HG03342 (cell line): Measurements from ENCODE around the gene CA12.
"Not testable (repeated sequence)": the region's sequence is repeated elsewhere in the genome, so short reads cannot be mapped to it uniquely, and the experiment has no call there.

Source experiments
- ATAC-seq: cut with Tn5 transposase; IDR thresholded peaks from one replicate; pipeline ENCODE4 v1.9.1; 2021; ENCODE audit warnings: mild to moderate bottlenecking, moderate library complexity; ENCODE audit not compliant: unreplicated experiment

Gene CA12

DNA sequence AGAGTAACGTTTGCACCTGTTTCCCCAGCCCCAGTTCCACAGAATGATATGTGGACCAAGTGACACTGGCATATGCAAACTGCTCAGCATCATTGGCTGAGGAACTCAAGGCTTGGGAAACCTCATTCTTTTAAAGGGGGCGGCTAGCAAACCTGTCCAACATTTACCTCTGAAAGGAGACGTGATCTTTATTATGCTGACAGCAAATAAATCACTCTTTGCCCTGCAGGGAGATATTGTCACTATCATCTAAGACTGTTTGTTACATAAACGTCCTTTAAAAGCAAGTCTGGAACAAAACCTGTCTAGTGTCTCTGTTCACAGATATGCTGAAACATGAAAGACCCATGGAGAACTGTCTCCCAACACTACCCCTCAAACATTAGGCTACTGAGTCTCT, 21.5 kb downstream of the CA12 start:
- ATAC-seq: no peak

DNA sequence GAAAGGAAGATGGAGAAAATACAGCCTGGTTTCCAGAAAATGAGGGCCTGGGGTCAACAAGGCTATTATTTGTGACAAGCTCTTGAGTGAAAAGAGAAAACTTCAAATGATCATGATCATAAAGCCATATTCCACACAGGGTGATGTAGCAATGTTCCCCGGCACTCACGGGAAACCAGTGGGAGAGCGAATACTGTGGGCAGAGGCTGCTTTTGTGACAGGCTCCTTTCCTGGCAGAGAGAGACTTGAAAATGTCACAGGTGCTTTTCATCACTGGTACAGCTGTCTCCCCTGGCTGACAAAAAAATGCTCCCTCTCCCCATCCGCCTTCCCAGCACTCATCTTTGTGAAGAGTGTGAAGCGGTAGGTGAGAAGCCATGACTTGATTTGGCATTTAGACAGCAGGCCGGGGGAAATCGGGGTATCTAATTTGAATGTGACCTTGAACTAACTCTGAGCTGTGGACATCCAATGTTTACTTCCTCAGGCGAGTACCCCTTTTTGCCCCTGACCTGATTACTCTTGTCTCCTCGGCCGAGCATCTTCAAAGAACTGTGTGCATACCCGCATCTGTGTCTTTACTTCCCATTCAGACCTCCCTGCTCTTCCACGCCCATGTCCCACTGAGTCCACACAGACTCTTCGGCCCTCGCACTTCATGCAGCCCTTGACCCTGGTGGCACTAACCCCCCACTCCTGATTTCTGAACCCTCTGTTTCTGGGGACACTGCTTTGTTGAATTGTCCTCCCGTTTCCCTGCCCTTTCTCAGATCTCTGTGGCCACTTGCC, 23.2 kb downstream of the CA12 start:
- no peak for ATAC-seq

DNA sequence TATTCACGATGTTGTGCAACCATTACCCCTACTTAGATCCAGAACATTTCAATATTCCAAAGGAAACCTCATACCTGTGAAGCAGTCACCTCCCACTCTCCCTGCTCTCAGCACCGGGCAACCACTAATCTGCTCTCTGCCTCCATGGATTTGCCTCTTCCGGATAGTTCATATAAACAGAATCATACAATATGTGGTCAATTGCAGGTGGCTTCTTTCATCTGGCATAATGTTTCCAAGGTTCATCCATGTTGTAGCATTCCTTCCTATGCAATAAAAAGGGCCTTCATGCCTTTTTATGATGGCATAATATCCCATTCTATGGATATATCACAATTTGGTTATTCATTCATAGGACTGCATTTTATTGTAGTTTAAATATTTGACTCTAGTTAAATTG, 23.9 kb downstream of the CA12 start:
- no peak for ATAC-seq

DNA sequence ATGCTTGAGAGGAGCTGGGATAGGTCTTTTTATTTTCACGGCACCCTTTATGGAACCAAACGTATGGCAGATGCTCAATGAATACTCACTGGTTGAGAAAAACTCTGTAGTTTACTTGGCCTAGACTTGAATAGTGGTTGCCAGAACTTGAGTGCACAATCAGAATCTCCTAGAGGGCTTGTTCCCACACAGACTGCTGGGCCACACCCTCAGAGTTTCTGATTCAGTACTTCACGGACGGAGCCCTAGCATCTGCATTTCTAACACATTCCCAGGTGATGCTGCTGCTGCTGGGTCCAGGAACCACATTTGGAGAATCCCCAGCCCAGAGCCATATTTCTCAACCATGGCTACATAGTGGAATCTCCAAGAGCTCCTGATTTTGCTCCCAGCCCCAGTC, 24.6 kb downstream of the CA12 start:
- no peak for ATAC-seq

DNA sequence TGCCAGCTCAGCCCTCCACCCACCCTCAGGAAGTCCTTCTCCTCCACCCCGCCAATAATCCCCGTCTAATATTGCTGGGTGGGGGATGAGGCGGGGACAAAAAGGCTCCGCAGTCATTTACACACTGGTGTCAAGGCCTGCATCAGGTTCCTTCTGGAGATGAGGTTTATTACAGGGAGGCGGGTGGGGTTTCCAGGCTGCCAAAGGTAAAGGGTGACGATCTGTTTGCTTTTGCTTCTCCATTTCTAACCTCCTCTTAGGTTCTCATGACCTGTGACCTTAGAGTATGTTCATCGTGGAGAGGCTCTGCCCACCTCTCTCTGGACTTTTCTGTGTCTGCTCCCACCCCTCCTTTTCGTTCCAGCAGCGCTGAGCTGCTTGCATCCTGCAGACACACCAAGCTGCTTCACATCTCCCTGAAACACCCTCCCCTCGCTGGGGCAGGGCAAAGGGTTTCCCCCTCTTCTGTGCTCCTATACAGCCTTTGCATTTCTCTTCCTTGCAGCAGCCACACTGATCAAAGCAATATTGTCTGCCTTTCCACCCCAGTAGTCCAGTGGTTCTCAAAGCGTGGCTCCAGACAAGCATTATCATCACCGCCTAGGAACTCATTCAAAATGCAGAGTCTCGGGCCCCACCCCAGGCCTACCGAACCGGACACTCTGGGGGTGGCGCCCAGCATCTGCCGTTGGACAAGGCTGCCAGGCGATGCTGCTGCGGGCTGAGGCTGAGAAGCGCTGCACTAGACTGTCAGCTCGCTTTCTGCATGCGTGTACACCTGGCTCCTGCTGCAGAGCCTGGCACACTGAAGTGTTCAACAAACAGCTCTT, 26.6 kb downstream of the CA12 start:
- ATAC-seq: no peak

DNA sequence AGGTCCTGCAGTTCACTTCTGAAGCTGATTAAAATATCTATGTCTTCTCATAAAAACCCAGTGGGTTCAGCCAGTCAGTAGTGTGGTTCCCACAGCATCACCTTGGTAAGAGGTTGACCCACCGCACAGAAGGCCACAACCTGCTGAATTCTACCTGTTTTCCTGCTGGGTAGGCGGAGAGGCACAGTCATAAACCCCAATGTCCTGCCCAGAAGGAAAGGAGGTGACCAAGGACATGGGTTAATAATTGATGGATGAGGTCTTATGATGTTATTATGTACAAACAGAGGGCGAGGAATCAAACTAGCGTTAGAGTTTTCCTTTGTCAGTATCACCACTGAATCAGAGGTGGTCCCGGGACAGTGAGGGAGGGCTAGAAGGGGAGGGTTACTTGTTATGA, 27.8 kb downstream of the CA12 start:
- ATAC-seq: no peak

DNA sequence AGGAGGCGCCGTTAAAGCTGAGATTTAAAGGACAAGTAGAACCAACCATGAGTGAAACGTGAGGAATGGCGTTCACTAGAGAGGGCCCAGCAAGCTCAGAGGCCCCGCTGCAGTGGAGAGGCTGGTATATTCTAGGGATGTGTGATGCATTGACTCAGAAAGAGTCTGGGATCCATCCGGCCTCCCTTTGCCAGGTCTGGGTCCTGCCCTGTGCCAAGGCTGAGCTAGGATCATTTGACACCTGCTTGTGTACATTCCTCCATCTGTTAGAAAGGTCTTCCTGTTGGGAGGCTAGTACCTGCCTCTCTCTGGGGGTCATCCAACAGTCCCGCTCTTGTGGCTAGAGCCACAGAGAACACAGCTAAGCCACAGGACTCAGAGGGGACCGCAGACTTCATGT, 28.4 kb downstream of the CA12 start:
- ATAC-seq: no peak

DNA sequence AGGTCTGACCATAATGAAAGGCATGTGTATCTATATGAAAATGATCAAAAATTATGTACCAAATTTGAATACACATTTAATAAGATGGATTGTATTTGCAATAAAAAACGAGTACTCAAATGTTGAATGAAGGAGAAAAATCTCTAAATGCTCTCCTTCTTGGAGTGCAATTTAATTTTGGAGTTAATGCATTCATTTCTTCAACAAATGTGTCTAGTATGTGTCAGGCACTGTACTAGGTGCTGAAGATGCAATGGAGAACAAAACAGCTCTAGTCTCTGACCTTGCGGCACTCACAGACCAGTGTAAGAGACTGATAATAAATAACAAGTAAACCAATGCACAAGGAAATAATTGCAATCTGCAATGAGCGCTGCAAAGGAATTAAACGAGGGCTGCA, 28.8 kb downstream of the CA12 start:
- no peak for ATAC-seq

DNA sequence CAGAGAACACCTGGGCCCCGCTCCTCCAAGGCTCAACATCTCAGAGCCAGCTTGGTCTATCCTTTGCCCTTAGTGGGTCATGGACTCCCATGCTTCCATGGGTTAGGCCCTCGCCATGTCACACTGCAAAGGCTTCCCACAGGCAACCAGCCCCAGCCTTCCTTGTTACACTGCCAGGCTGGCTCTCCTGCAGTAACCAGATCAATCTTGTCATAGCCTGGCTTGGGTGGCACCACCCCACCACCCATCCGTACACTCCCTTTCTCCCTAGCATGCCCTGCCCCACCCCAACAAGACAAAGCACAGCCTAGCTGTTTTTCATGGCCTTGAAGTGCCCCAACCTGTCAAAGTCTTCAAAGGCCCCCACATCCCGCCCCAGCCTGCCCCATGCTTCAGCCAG, 30.5 kb downstream of the CA12 start:
- no peak for ATAC-seq

DNA sequence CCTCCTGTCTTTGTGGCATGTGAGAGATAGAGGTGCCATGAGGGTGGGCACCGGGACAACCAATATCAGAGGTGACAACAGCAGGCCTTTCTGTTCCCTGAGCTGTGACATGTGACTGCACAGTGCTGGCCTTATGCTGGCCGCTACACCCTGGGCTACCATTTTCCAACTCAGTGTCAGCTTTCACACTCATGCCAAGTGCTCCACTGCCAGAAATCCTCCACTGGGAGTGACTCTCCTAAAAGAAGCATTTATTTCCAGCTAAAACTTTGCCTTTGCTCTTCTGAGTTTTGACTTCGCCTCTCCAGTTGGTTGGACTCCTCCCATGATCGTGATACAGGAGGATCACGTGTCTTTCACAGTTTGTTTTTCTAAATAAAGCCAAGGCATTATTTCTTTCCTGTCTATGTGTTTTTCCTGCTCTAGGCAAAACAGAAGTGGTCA, 31.4 kb downstream of the CA12 start:
- ATAC-seq: no peak

DNA sequence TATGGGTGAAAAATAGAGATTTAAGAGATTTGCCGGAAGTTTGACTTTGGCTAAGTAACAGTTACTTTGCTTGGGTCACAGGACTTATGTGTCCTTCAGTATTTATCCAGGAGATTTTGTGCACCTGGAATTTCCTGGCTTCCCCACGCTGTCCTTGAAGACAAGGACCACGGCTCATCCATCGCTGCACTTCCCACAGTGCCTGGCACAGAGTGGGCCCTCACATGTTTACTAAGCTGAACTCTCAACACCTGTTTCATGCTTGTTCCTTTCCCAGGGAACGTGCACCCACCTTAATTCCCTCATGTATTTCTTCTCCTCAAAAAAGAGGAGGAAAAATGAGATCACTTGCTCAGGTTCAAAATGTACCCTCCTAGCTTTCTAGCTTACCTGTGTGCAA, 32.0 kb downstream of the CA12 start:
- no peak for ATAC-seq

DNA sequence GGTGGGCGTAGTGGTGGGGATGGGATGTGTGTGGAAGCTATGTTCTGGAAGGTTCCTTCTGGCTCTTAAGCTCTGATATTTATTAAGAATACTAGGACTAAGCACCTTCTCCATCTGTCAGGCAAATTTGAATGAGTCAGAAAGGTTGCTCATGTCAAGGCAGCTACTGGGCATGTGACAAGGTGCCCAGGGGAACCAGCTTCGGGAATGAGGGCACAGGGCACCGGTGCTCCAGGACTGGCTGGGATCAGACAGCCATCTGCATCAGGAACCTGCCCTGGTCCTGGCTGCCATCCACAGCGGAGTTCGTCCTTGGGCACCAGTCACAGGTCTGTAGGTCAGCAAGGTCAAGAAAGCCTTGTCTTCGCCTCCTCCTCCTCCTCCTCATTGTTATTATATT, 32.5 kb downstream of the CA12 start:
- ATAC-seq: no peak

DNA sequence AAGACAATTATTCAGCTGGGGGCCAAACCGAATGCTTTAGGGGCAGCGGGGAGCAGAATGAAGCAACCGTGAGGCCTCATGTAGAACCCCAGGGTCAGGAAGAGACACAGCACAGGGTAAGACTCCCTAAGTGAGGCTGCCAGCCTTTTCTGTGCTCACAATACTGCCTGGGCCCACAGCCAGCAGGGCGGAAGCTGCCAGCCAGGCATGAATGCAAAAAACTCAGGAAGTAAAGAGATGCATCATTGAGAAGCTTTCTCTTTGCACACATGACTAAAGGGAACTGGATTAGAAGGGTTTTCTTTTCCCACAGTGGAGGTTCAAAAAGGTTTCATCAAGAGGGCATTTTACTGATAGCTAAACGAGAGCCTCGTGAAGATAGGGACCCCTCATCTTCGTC, 33.3 kb downstream of the CA12 start:
- no peak for ATAC-seq

DNA sequence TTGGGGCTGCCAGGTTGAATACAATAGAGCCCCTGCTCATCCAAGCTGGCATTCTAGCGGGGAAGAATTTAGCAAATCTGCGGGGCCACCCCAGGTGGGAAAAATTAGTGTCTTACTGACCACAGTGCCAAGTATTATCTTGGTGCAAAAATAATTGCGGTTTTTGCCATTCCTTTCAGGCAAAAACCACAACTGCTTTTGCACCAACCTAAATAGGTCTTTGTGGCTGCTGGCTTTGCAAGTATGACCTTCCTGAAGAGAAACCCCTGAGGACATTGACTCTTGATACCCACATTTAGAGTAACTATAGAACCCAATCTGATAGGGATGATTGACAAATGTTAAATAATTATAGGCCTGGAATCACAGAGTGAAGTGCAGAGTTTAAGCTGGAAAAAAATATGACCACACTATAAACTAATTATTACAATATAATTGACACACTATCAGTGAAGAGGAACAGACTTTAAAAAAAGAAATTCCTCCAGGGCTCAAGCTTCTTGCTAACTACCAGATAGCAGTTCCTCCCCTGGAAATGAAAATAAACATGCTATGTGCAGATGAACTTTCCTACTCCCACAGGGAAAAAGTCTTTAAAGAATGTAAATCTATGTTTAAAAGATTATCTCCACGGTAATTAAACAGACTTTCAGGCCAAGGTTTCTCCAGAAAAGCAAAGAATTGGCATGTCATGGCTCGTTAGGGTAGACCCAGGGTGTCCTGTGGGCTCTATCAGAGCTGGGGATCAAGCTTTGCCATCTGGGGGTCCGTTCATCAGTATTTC, 34.4 kb downstream of the CA12 start:
- ATAC-seq: no peak

DNA sequence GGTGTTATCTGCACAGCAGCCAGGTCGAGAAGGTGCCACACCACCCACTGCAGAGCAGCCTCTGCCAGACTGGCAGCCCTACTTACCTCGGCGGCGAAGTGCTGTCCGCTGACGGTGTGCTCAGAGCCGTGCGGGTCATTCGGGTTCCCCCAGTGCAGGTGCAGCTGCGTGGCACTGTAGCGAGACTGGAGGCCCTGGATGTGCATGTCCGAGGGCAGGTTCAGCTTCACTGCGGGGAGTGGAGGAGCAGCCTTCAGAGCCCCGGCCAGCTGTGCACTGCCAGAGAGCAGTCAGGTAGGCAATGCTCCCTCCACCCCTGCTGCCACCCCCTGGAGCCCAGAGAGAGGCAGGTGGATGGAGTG, 36.3 kb downstream of the CA12 start:
- ATAC-seq: no peak

DNA sequence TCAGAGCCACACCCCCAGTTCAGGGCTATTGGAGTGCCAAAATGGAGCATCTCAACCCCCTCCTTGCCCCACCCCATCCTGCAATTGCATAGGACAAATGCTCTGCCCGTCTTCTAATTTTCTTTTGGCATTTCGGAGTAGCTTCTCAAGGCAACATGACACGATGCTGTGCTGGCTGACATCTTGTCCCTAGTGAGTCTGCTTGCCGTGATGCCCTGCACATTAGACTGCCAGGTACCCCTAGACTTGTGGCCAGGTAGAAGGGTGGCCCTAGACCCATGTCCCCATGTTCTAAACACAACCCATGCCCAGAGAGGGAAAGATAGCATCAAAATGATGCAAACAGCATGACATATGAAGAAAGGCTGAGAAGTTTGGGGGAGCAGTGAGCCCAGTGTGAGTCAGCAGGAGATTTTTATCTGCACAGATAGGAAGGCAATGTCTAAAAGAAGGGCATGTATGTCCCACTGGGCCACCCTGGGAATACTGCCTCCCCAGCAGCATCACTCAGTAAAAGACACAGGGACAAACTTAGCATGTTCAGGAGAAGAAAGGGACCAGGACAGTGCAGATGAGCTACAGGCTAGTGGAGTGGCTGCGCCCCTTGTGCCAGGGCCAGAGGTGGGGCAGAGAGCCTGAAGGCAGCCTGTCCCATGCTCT, 36.8 kb downstream of the CA12 start:
- ATAC-seq: no peak

DNA sequence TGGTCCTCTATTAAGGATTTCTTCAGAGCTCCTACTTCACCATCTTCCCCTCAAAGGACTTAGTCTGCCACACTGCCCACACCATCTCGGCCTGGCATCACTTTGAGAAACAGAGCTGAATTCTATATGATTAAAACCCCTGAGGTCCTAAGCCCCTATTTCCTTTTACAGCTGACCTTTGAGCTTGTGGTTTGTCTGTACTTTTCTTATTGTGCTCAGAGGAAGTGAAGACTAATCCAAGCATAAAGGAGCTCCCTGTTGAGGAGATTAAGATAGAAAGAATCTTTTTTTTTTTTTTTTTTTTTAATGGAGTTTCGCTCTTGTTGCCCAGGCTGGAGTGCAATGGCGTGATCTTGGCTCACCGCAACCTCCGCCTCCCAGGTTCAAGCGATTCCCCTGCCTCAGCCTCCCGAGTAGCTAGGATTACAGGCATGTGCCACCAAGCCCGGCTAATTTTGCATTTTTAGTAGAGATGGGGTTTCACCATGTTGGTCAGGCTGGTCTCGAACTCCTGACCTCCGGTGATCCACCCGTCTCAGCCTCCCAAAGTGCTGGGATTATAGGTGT, 38.6 kb downstream of the CA12 start:
- ATAC-seq: not testable (repeated sequence)

DNA sequence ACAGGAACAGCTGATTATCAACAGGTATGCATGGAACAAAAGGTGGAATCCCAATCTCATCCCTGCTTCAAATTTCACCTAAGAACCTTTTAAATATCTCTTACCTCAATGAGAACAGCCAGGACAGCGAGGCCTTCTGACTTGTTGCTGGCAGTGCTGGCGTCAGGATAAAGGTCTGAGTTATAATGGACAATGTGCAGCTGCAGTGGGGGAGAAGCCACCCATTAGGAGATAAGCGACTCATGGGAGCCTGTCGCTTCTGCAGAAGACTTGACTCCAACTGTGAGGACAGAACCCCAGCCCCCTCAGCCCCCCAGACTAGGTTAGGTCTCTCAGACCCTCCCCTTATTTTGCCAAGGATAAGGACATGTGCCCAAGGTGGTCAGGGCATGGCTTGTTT, 39.7 kb downstream of the CA12 start:
- no peak for ATAC-seq

DNA sequence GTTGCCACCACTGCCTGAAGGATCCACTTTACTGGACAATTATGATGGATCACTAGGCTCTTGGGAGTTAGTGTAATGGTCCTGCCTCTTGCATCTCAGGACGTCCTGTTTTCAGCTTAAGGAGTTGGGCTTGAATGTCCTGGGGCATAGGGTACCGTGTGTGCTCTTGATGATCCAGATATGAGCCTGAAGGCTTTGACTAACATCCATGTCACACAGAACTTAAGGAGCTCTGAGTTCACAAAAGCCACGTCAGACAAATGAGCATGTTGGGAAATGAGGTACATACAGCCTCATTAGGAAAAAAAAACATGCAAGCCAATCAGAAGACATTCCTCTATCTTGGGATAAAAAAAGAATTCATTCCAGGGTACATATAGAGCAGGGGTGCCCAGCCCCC, 40.8 kb downstream of the CA12 start:
- no peak for ATAC-seq

DNA sequence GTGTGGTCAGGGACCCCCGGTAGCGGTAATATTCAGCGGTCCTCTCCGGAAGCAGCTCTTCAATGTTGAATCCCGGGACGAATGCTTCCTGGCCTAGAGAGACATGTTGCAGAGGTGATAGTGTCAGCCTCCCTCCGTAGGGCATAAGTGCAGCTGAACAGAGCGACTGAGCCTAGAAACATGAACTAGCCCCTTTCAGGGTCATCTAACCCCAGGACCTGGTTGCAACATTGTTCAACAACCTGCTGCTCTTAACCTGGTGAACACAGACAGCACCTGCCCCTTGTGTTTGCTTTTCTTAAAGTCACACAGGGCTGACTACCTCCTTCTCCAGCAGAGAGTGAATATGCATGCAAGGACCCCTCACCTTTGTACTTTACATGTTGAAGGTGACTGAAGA, 41.3 kb downstream of the CA12 start:
- no peak for ATAC-seq

DNA sequence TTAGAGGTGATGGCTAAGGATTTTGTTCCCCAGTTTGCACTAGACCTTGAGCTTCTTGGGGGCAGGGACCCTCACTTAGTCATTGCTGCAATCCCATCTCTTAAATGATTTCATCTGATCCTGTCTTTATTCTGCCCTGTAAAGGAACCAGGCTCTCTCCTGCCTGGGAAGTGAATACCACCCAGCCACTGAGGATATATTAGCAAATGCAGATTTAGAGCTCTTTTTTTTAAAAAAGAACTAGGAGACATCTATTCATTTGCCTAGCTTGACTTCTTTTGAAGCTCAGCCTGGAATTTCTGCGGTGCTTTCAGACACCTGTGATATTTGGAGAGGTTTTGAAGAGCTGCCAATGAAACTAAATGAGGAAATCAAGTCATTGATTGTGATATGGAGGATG, 41.8 kb downstream of the CA12 start:
- ATAC-seq: no peak
